Mucosa of rectum (tissue), 2 donors: Measurements from ENCODE around the gene TIRAP.

ENCODE experiments used
- H3K27ac ChIP-seq, 2 donors: one replicate each; pipeline ENCODE4 v1.7.0; 2013; ENCODE audit warnings: inconsistent platforms in 2 of 2, low read depth in 2 of 2, low read length in 2 of 2
- H3K27me3 ChIP-seq, 2 donors: one replicate each; pipeline ENCODE4 v1.7.0; 2013; ENCODE audit warnings: low read length in 2 of 2; ENCODE audit not compliant: control insufficient read depth in 2 of 2, insufficient read depth in 2 of 2
- H3K36me3 ChIP-seq, 2 donors: one replicate each; pipeline ENCODE4 v1.7.0; 2013; ENCODE audit warnings: low read length in 2 of 2; ENCODE audit not compliant: control insufficient read depth in 2 of 2, insufficient read depth in 2 of 2
- H3K4me1 ChIP-seq, 2 donors: one replicate each; pipeline ENCODE4 v1.7.0; 2013; ENCODE audit warnings: low read length in 2 of 2, mild to moderate bottlenecking in 1 of 2; ENCODE audit not compliant: control insufficient read depth in 2 of 2, insufficient read depth in 2 of 2
- H3K4me3 ChIP-seq, 2 donors: one replicate each; pipeline ENCODE4 v1.7.0; 2013; ENCODE audit warnings: low read length in 2 of 2
- H3K9ac ChIP-seq, 2 donors: one replicate each; pipeline ENCODE4 v1.7.0; 2013; ENCODE audit warnings: low read length in 2 of 2, low read depth in 1 of 2, mild to moderate bottlenecking in 1 of 2
- H3K9me3 ChIP-seq, 2 donors: one replicate each; pipeline ENCODE4 v1.7.0; 2013; ENCODE audit warnings: low read length in 2 of 2; ENCODE audit not compliant: control insufficient read depth in 2 of 2
- donor health status: healthy.
- donor health status: Normal muscosa, but diverticular disease.

Gene TIRAP

GRCh38 chr11:126281666-126282175 is 1.2 kb upstream of the TIRAP start:
- H3K9ac ChIP-seq = peak overlapping the region in 1 of 2 donors; percentile 79
- no peaks in the 10 kb centered on the region for H3K9me3 ChIP-seq
- H3K4me1 ChIP-seq = peaks cover 14 to 16% of the 10 kb centered on the region in 2 donors
- no peaks in the 10 kb centered on the region for H3K27me3 ChIP-seq
- H3K27ac ChIP-seq = peak overlapping the region in 1 of 2 donors; percentile 89
- peak overlapping the region in 1 of 2 donors; percentile 83 for H3K4me3 ChIP-seq
- H3K36me3 ChIP-seq = peaks cover 3 to 7% of the 10 kb centered on the region in 2 donors

- peaks cover 14 to 16% of the 10 kb centered on the region in 2 donors for H3K4me1 ChIP-seq
- H3K9ac ChIP-seq = peak overlapping the region; percentile 79 to 84
- no peaks in the 10 kb centered on the region for H3K27me3 ChIP-seq
- H3K27ac ChIP-seq = peak overlapping the region; percentile 80 to 89
- no peaks in the 10 kb centered on the region for H3K9me3 ChIP-seq
- peaks cover 0 to 7% of the 10 kb centered on the region in 2 donors for H3K36me3 ChIP-seq
- H3K4me3 ChIP-seq = peak overlapping the region; percentile 83 to 92
These were observed 545 bp upstream of the TIRAP start for GRCh38 chr11:126282361-126282735.

- Histone ChIP-seq H3K27ac (no peak overlapping the region), H3K4me1 (peaks cover 14 to 16% of the 10 kb centered on the region in 2 donors), H3K36me3 (no peaks in the 10 kb centered on the region), H3K9ac (no peak overlapping the region), H3K27me3 (no peaks in the 10 kb centered on the region), H3K4me3 (no peak overlapping the region), H3K9me3 (no peaks in the 10 kb centered on the region)
These were observed 1.9 kb downstream of the TIRAP start for GRCh38 chr11:126284829-126285228.

GRCh38 chr11:126288237-126288636 is 5.3 kb downstream of the TIRAP start:
- Histone ChIP-seq H3K4me3 (no peak overlapping the region), H3K9me3 (no peaks in the 10 kb centered on the region), H3K27me3 (no peaks in the 10 kb centered on the region), H3K4me1 (peaks cover 10% of the 10 kb centered on the region in 2 donors), H3K27ac (no peak overlapping the region), H3K36me3 (peaks cover 28% of the 10 kb centered on the region in 2 donors), H3K9ac (no peak overlapping the region)

DNA sequence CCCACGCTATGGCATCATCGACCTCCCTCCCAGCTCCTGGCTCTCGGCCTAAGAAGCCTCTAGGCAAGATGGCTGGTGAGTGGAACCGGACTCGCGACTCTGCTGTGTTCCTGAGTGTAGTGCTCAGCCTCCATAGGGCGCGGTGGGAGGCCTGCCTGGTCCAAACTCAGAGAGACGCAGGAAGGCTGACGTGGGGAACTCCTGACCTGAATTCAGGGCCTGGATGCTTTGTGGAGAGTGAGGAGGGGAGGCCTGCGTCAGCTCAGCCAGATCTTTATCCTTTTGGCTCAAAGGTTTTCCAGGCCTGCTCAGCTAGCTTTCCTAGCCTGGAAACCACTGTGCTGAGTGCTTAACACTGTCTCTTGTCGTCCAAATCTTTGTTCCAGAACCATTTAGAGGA is 8.0 kb downstream of the TIRAP start:
- no peak overlapping the region for H3K27ac ChIP-seq
- no peak overlapping the region for H3K4me3 ChIP-seq
- no peaks in the 10 kb centered on the region for H3K9me3 ChIP-seq
- H3K27me3 ChIP-seq = no peaks in the 10 kb centered on the region
- no peaks in the 10 kb centered on the region for H3K4me1 ChIP-seq
- H3K36me3 ChIP-seq = peaks cover 37 to 39% of the 10 kb centered on the region in 2 donors
- no peak overlapping the region for H3K9ac ChIP-seq

- Histone ChIP-seq H3K9ac (no peak overlapping the region), H3K27me3 (no peaks in the 10 kb centered on the region), H3K9me3 (no peaks in the 10 kb centered on the region), H3K27ac (no peak overlapping the region), H3K4me3 (no peak overlapping the region), H3K4me1 (no peaks in the 10 kb centered on the region), H3K36me3 (peaks cover 37 to 39% of the 10 kb centered on the region in 2 donors)
These were observed 10.8 kb downstream of the TIRAP start for GRCh38 chr11:126293726-126294125.

DNA sequence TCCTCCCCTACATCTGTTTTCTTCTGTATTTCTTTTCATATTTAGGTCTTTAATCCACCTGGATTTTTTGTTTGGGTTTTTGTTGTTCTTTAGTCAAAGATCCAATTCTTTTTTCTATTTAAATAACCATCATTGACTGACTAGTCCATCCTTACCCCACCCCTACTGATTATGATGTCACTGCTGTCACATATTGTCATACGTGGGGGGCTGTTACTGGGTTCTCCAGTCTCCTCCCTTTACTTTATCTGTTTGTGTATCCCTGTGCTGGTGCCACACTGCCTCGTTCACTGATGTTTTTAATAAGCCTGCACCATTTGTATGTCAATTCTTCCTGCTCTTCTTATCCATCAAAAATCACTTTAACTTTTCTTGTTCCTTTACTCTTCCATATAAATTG is 14.1 kb downstream of the TIRAP start:
- Histone ChIP-seq H3K27me3 (no peaks in the 10 kb centered on the region), H3K9me3 (no peaks in the 10 kb centered on the region), H3K4me3 (no peak overlapping the region), H3K36me3 (peaks cover 18 to 20% of the 10 kb centered on the region in 2 donors), H3K4me1 (no peaks in the 10 kb centered on the region), H3K9ac (no peak overlapping the region), H3K27ac (no peak overlapping the region)

DNA sequence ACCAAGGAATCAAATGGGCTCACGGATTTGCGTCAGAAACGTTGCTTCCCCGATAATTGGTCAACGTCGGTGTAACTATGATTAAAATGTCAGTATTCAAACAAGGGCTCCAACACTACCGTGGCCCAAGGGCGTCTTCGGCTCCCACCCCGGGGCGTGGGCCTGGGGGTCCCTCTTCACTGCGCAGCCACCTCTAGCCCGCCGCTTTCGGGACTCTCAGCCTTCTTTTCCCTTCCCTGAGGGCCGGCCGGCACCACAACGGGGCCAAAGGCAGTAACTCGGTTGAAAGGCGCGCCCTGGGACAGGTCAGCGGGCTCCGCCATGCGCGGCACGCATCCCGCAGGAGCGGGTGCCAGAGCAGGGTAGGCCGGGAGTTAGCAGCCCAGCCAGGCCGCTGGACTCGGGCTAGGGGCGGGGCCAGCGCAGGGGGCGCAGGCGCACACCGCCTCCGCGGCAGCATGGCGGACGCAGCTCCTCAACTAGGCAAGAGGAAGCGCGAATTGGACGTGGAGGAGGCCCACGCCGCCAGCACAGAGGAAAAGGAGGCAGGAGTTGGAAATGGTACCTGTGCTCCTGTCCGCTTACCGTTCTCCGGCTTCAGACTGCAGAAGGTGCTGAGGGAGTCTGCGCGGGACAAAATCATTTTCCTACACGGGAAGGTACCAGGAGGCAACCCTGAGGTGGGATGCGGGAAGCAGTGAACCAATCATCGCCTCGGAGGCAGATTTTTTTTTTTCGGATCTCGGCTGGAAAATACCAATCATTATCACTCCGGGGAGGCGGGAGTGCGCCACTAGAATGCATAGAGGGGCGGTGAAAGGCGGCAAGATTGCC is 20.9 kb downstream of the TIRAP start, which contains the start of gene DCPS:
TSS of gene DCPS (plus strand) at position 438 of the 834 bp plus-strand sequence. CDS start at position 459, 21 bp downstream.
- no peaks in the 10 kb centered on the region for H3K27me3 ChIP-seq
- peaks cover 3 to 4% of the 10 kb centered on the region in 2 donors for H3K36me3 ChIP-seq
- H3K27ac ChIP-seq = peak within 1 kb of the TSS; percentile 77 to 82
- no peaks in the 10 kb centered on the region for H3K9me3 ChIP-seq
- peak within 1 kb of the TSS; percentile 76 to 91 for H3K9ac ChIP-seq
- peaks cover 0 to 12% of the 10 kb centered on the region in 2 donors for H3K4me1 ChIP-seq
- H3K4me3 ChIP-seq = peak within 1 kb of the TSS; percentile 91 to 98

GRCh38 chr11:126304457-126305075 is 21.7 kb downstream of the TIRAP start:
- no peaks in the 10 kb centered on the region for H3K27me3 ChIP-seq
- peaks cover 3 to 4% of the 10 kb centered on the region in 2 donors for H3K36me3 ChIP-seq
- H3K4me1 ChIP-seq = peaks cover 0 to 12% of the 10 kb centered on the region in 2 donors
- H3K9me3 ChIP-seq = no peaks in the 10 kb centered on the region
- peak overlapping the region; percentile 77 to 82 for H3K27ac ChIP-seq
- peak overlapping the region; percentile 76 to 91 for H3K9ac ChIP-seq
- H3K4me3 ChIP-seq = peak overlapping the region; percentile 91 to 98

GRCh38 chr11:126305699-126306098 is 22.8 kb downstream of the TIRAP start:
- Histone ChIP-seq H3K4me1 (peaks cover 1 to 17% of the 10 kb centered on the region in 2 donors), H3K4me3 (no peak overlapping the region), H3K9me3 (no peaks in the 10 kb centered on the region), H3K27me3 (no peaks in the 10 kb centered on the region), H3K9ac (no peak overlapping the region), H3K27ac (no peak overlapping the region), H3K36me3 (peaks cover 3 to 4% of the 10 kb centered on the region in 2 donors)
